Trophoblast cell (in vitro differentiated cells and primary cell): ENCODE results near the gene CRB3.

Source experiments
- DNase-seq, 2 donors: peaks; one replicate each; pipeline ENCODE4 v3.0.0-alpha.2; 2016
- H2AFZ ChIP-seq: 2 replicates; pipeline ENCODE4 v1.6.1; 2013; ENCODE audit warnings: low read length, moderate library complexity, mild to moderate bottlenecking; ENCODE audit not compliant: insufficient read depth, poor library complexity
- H2AK5ac ChIP-seq: 2 replicates; pipeline ENCODE4 v1.6.1; 2013; ENCODE audit warnings: mild to moderate bottlenecking, low read length
- H2BK120ac ChIP-seq: 2 replicates; pipeline ENCODE4 v1.6.1; 2013; ENCODE audit warnings: low read length, mild to moderate bottlenecking, moderate library complexity; ENCODE audit not compliant: insufficient read depth, poor library complexity
- H2BK12ac ChIP-seq: 2 replicates; pipeline ENCODE4 v1.6.1; 2013; ENCODE audit warnings: mild to moderate bottlenecking, low read length, moderate library complexity
- H2BK5ac ChIP-seq: 2 replicates; pipeline ENCODE4 v1.6.1; 2013; ENCODE audit warnings: low read length, low read depth, moderate library complexity, mild to moderate bottlenecking; ENCODE audit not compliant: poor library complexity
- H3K14ac ChIP-seq: 2 replicates; pipeline ENCODE4 v1.6.1; 2013; ENCODE audit warnings: mild to moderate bottlenecking, low read length
- H3K18ac ChIP-seq: 2 replicates; pipeline ENCODE4 v1.6.1; 2013; ENCODE audit warnings: mild to moderate bottlenecking, low read length
- H3K23ac ChIP-seq: 2 replicates; pipeline ENCODE4 v1.6.1; 2013; ENCODE audit warnings: low read length
- H3K27ac ChIP-seq: 2 replicates; pipeline ENCODE4 v1.5.1; 2013; ENCODE audit warnings: low read depth, mild to moderate bottlenecking, inconsistent platforms, low read length, moderate library complexity
- H3K27me3 ChIP-seq: 2 replicates; pipeline ENCODE4 v1.6.1; 2013; ENCODE audit warnings: inconsistent platforms, mild to moderate bottlenecking, low read length, moderate library complexity; ENCODE audit not compliant: insufficient read depth
- H3K36me3 ChIP-seq, 2 experiments: 1 replicate in 1 of 2; 2 replicates in 1 of 2; pipeline ENCODE4 v1.6.1; 2013; ENCODE audit warnings: low read length in 2 of 2, mild to moderate bottlenecking in 2 of 2, moderate library complexity in 1 of 2; ENCODE audit not compliant: insufficient read depth in 2 of 2, control insufficient read depth in 1 of 2
- H3K4ac ChIP-seq: 2 replicates; pipeline ENCODE4 v1.6.1; 2013; ENCODE audit warnings: low read depth, mild to moderate bottlenecking, low read length, moderate library complexity
- H3K4me1 ChIP-seq, 2 experiments: 1 replicate in 1 of 2; 2 replicates in 1 of 2; pipeline ENCODE4 v1.6.1; 2013; ENCODE audit warnings: low read length in 2 of 2, mild to moderate bottlenecking in 2 of 2, moderate library complexity in 1 of 2; ENCODE audit not compliant: insufficient read depth in 2 of 2, control insufficient read depth in 1 of 2
- H3K4me2 ChIP-seq: 2 replicates; pipeline ENCODE4 v1.6.1; 2013; ENCODE audit warnings: inconsistent platforms, mild to moderate bottlenecking, low read length, moderate library complexity
- H3K4me3 ChIP-seq: 2 replicates; pipeline ENCODE4 v1.5.1; 2013; ENCODE audit warnings: mild to moderate bottlenecking, low read depth, low read length, inconsistent platforms
- H3K79me1 ChIP-seq: one replicate; pipeline ENCODE4 v1.6.1; 2013; ENCODE audit warnings: low read length
- H3K79me2 ChIP-seq: 2 replicates; pipeline ENCODE4 v1.6.1; 2013; ENCODE audit warnings: low read length, mild to moderate bottlenecking; ENCODE audit not compliant: control insufficient read depth, insufficient read depth, poor library complexity
- H3K9ac ChIP-seq: 2 replicates; pipeline ENCODE4 v1.6.1; 2013; ENCODE audit warnings: mild to moderate bottlenecking, low read length
- H3K9me3 ChIP-seq: 2 replicates; pipeline ENCODE4 v1.6.1; 2013; ENCODE audit warnings: low read depth, mild to moderate bottlenecking, control low read depth, inconsistent platforms, low read length; ENCODE audit not compliant: insufficient read depth
- H4K12ac ChIP-seq: 2 replicates; pipeline ENCODE4 v1.6.1; 2013; ENCODE audit warnings: low read depth, mild to moderate bottlenecking, low read length, moderate library complexity
- H4K8ac ChIP-seq: 2 replicates; pipeline ENCODE4 v1.6.1; 2013; ENCODE audit warnings: low read depth, mild to moderate bottlenecking, low read length, moderate library complexity
- H4K91ac ChIP-seq: one replicate; pipeline ENCODE4 v1.6.1; 2013; ENCODE audit warnings: low read depth, mild to moderate bottlenecking, low read length, moderate library complexity
- WGBS: extraction: QIAGEN DNeasy Blood & Tissue Kit; methylation state at CpG from one replicate; pipeline ENCODE4 v1.1.7; 2013; ENCODE audit warnings: missing lambda C conversion rate; ENCODE audit not compliant: insufficient read length, insufficient coverage; ENCODE audit errors: extremely low coverage; 5-methylcytosine and 5-hydroxymethylcytosine counted together

Gene CRB3

GRCh38 chr19:6433663-6434062, 30.4 kb upstream of the CRB3 start, which contains the start of gene SLC25A41:
TSS of gene SLC25A41 (minus strand) at chr19:6433763. CDS start at chr19:6433693, 70 bp downstream.
- no peak within 1 kb of the TSS for H3K4ac ChIP-seq
- no peak within 1 kb of the TSS for H3K4me2 ChIP-seq
- no peak within 1 kb of the TSS for H3K23ac ChIP-seq
- no peak within 1 kb of the TSS for H3K18ac ChIP-seq
- H2BK120ac ChIP-seq: no peak within 1 kb of the TSS
- H3K27ac ChIP-seq: no peak within 1 kb of the TSS
- no peaks in the 10 kb centered on the region for H3K9me3 ChIP-seq
- no peaks in the 10 kb centered on the region for H3K36me3 ChIP-seq
- no peak for DNase-seq
- no CpG with 5 or more reads among the region's 10 CpGs for WGBS
- H4K91ac ChIP-seq: no peak within 1 kb of the TSS
- no peak within 1 kb of the TSS for H3K14ac ChIP-seq
- H3K9ac ChIP-seq: no peak within 1 kb of the TSS
- no peaks in the 10 kb centered on the region for H3K79me1 ChIP-seq
- no peaks in the 10 kb centered on the region for H3K79me2 ChIP-seq
- H2AK5ac ChIP-seq: no peak within 1 kb of the TSS
- H4K8ac ChIP-seq: no peak within 1 kb of the TSS
- H3K27me3 ChIP-seq: no peaks in the 10 kb centered on the region
- no peak within 1 kb of the TSS for H2BK5ac ChIP-seq
- no peaks in the 10 kb centered on the region for H3K4me1 ChIP-seq
- peak within 1 kb of the TSS; percentile 30 for H3K4me3 ChIP-seq
- H4K12ac ChIP-seq: no peak within 1 kb of the TSS
- no peak within 1 kb of the TSS for H2BK12ac ChIP-seq
- no peak within 1 kb of the TSS for H2AFZ ChIP-seq

- no peak overlapping the region for H4K8ac ChIP-seq
- H3K4me3 ChIP-seq: no peak overlapping the region
- no peaks in the 10 kb centered on the region for H3K4me1 ChIP-seq
- no peak overlapping the region for H2AFZ ChIP-seq
- H3K27ac ChIP-seq: no peak overlapping the region
- no peaks in the 10 kb centered on the region for H3K79me2 ChIP-seq
- H4K12ac ChIP-seq: no peak overlapping the region
- H3K4ac ChIP-seq: no peak overlapping the region
- no peaks in the 10 kb centered on the region for H3K36me3 ChIP-seq
- H4K91ac ChIP-seq: no peak overlapping the region
- no peaks in the 10 kb centered on the region for H3K9me3 ChIP-seq
- no peak overlapping the region for H2BK5ac ChIP-seq
- no peak overlapping the region for H2BK12ac ChIP-seq
- H2AK5ac ChIP-seq: no peak overlapping the region
- no peaks in the 10 kb centered on the region for H3K27me3 ChIP-seq
- H3K79me1 ChIP-seq: no peaks in the 10 kb centered on the region
- H2BK120ac ChIP-seq: no peak overlapping the region
- H3K18ac ChIP-seq: no peak overlapping the region
- H3K4me2 ChIP-seq: no peak overlapping the region
- no peak overlapping the region for H3K14ac ChIP-seq
- no peak for DNase-seq
- no CpG with 5 or more reads among the region's 4 CpGs for WGBS
- no peak overlapping the region for H3K23ac ChIP-seq
- no peak overlapping the region for H3K9ac ChIP-seq
Measured at GRCh38 chr19:6439743-6440142, 24.3 kb upstream of the CRB3 start.

GRCh38 chr19:6440905-6441304, 23.2 kb upstream of the CRB3 start:
- Histone ChIP-seq H3K4me2 (no peak overlapping the region), H3K27me3 (no peaks in the 10 kb centered on the region), H3K79me2 (no peaks in the 10 kb centered on the region), H4K91ac (no peak overlapping the region), H3K4ac (no peak overlapping the region), H3K4me3 (no peak overlapping the region), H3K36me3 (no peaks in the 10 kb centered on the region), H3K23ac (no peak overlapping the region), H4K12ac (no peak overlapping the region), H3K79me1 (no peaks in the 10 kb centered on the region), H3K27ac (no peak overlapping the region), H4K8ac (no peak overlapping the region), H2AFZ (no peak overlapping the region), H3K9me3 (no peaks in the 10 kb centered on the region), H3K18ac (no peak overlapping the region), H2AK5ac (no peak overlapping the region), H2BK120ac (no peak overlapping the region), H2BK12ac (no peak overlapping the region), H3K14ac (no peak overlapping the region), H2BK5ac (no peak overlapping the region), H3K9ac (no peak overlapping the region), H3K4me1 (no peaks in the 10 kb centered on the region)
- no peak for DNase-seq
- WGBS: no CpG with 5 or more reads among the region's 3 CpGs

GRCh38 chr19:6442087-6442688, 21.9 kb upstream of the CRB3 start:
- no peak overlapping the region for H2BK120ac ChIP-seq
- no peak overlapping the region for H4K8ac ChIP-seq
- no peak overlapping the region for H3K4me2 ChIP-seq

More at GRCh38 chr19:6442087-6442688, 21.9 kb upstream of the CRB3 start:
- no peak overlapping the region for H2BK12ac ChIP-seq
- H2AK5ac ChIP-seq: no peak overlapping the region
- H3K9me3 ChIP-seq: no peaks in the 10 kb centered on the region
- no peaks in the 10 kb centered on the region for H3K27me3 ChIP-seq
- H2AFZ ChIP-seq: no peak overlapping the region
- H3K79me1 ChIP-seq: no peaks in the 10 kb centered on the region
- H4K12ac ChIP-seq: no peak overlapping the region
- DNase-seq: no peak
- H3K14ac ChIP-seq: no peak overlapping the region
- H2BK5ac ChIP-seq: no peak overlapping the region
- no peak overlapping the region for H3K4me3 ChIP-seq
- WGBS: no CpG with 5 or more reads among the region's 13 CpGs
- H3K18ac ChIP-seq: no peak overlapping the region
- H3K79me2 ChIP-seq: no peaks in the 10 kb centered on the region
- no peak overlapping the region for H3K27ac ChIP-seq
- no peak overlapping the region for H3K4ac ChIP-seq
- no peak overlapping the region for H3K9ac ChIP-seq
- no peaks in the 10 kb centered on the region for H3K36me3 ChIP-seq
- H4K91ac ChIP-seq: no peak overlapping the region
- H3K4me1 ChIP-seq: no peaks in the 10 kb centered on the region
- H3K23ac ChIP-seq: no peak overlapping the region
